HepG2 (cell line): ENCODE results near the gene TMEM9B. TPM values are rescaled to one million over a fixed set of nuclear protein-coding genes. Genes with fewer than 3 reads are reported as not detected.

Source experiments
- ATAC-seq: fragments of 200-7000 bp; cut with Tn5 transposase; 3 replicates; pipeline ENCODE4 v1.9.1; 2020; ENCODE audit warnings: mild to moderate bottlenecking, moderate library complexity
- BruUV-seq: library from RNA; stranded (reverse); fragments of 400-500 nt; replicated peaks from 2 replicates; lab custom pipeline; 2021; lab: Mats Ljungman, UMichigan
- CTCF ChIA-PET: fragments of 300-600 bp; formaldehyde crosslinking; extraction: SDS; loops from one replicate; lab custom pipeline; 2021; ENCODE audit warnings: low total read pairs, inconsistent platforms, low intra/inter-chr PET ratio; lab: Yijun Ruan, JAX
- POLR2A ChIA-PET: fragments of 350-600 bp; sonication (Branson Sonifier 250); formaldehyde crosslinking; loops from one replicate; lab custom pipeline; 2020; ENCODE audit warnings: antibody characterized with exemption, inconsistent platforms; lab: Yijun Ruan, JAX
- DNase-seq: peaks from one replicate; pipeline ENCODE4 v3.0.0-alpha.2; 2015; ENCODE audit warnings: low spot score
- FAIRE-seq: peaks from 3 replicates; lab custom pipeline; 2011; peaks lifted over from hg19 to GRCh38; lab: Jason Lieb, UNC
- H2AFZ ChIP-seq: one replicate; pipeline ENCODE4 v1.6.1; 2011; ENCODE audit warnings: low read length, inconsistent platforms
- H3K27ac ChIP-seq: fragments of 300-600 bp; 3 replicates; pipeline ENCODE4 v1.8.0; 2011; ENCODE audit warnings: mixed run types, mild to moderate bottlenecking, mixed read lengths, low read length, inconsistent platforms; ENCODE audit not compliant: insufficient read depth; ENCODE audit errors: extremely low read length
- H3K27me3 ChIP-seq, 2 experiments: fragments of 200-600 bp in 1 of 2; 2 replicates in 1 of 2; 3 replicates in 1 of 2; pipeline versions ENCODE4 v1.6.0 to v1.8.0; 2011; ENCODE audit warnings: low read length in 2 of 2, mild to moderate bottlenecking in 2 of 2, moderate library complexity in 2 of 2, inconsistent platforms in 1 of 2; ENCODE audit not compliant: insufficient read depth in 2 of 2, control insufficient read depth in 1 of 2
- H3K36me3 ChIP-seq, 2 experiments: fragments of 200-600 bp in 1 of 2; replicated peaks in 1 of 2; 2 replicates in 1 of 2; 3 replicates in 1 of 2; pipeline versions ENCODE4 v1.5.1 to v1.8.0; 2011; ENCODE audit warnings: low read length in 2 of 2, inconsistent platforms in 1 of 2; ENCODE audit not compliant: insufficient read depth in 2 of 2, control insufficient read depth in 1 of 2
- H3K4me1 ChIP-seq: 2 replicates; pipeline ENCODE4 v1.5.1; 2012; ENCODE audit warnings: low read length, inconsistent platforms; ENCODE audit not compliant: insufficient read depth
- H3K4me2 ChIP-seq: 2 replicates; pipeline ENCODE4 v1.6.0; 2011; ENCODE audit warnings: low read depth, low read length, inconsistent platforms
- H3K4me3 ChIP-seq, 3 experiments: fragments of 200-600 bp in 1 of 3; sonication (generic), shearing (Covaris generic) in 1 of 3; replicated peaks in 1 of 3; 2 replicates each; pipeline ENCODE4 v1.5.1; 2011 to 2016; ENCODE audit warnings: low read length in 3 of 3, inconsistent platforms in 2 of 3, low read depth in 2 of 3, mild to moderate bottlenecking in 2 of 3, control low read depth in 1 of 3, mixed read lengths in 1 of 3; ENCODE audit not compliant: insufficient read depth in 1 of 3
- H3K79me2 ChIP-seq: one replicate; pipeline ENCODE4 v1.6.1; 2011; ENCODE audit warnings: low read length, inconsistent platforms; ENCODE audit not compliant: insufficient read depth
- H3K9ac ChIP-seq: 2 replicates; pipeline ENCODE4 v1.6.0; 2011; ENCODE audit warnings: mild to moderate bottlenecking, low read depth, low read length, inconsistent platforms; ENCODE audit not compliant: insufficient read depth
- H3K9me3 ChIP-seq: 2 replicates; pipeline ENCODE4 v1.5.1; 2012; ENCODE audit warnings: mild to moderate bottlenecking, low read length
- H4K20me1 ChIP-seq: 2 replicates; pipeline ENCODE4 v1.6.0; 2011; ENCODE audit warnings: inconsistent platforms, mild to moderate bottlenecking, low read length, moderate library complexity; ENCODE audit not compliant: insufficient read depth
- HMGXB3 ChIP-seq: sonication (generic); formaldehyde crosslinking; IDR thresholded peaks from 2 replicates; pipeline ENCODE4 v1.4.0; 2020; ENCODE audit warnings: missing genetic modification reagents, borderline replicate concordance
- REPIN1 ChIP-seq: sonication (generic); formaldehyde crosslinking; IDR thresholded peaks from 2 replicates; pipeline ENCODE4 v1.8.0; 2022; ENCODE audit warnings: missing genetic modification reagents, low read depth, mild to moderate bottlenecking, borderline replicate concordance
- ZNF629 ChIP-seq: sonication (generic); formaldehyde crosslinking; conservative IDR thresholded peaks from 2 replicates; pipeline ENCODE4 v1.5.0; 2020; ENCODE audit warnings: missing genetic modification reagents
- WGBS: methylation state at CpG from one replicate; pipeline ENCODE4 v1.1.6; 2017; ENCODE audit warnings: low lambda C conversion rate; 5-methylcytosine and 5-hydroxymethylcytosine counted together
- in situ Hi-C: cut with HindIII; loops from 2 replicates; pipeline ENCODE4 v1.10.0; 2017; ENCODE audit warnings: low pct_unique_long_range_greater_than_20kb; ENCODE audit not compliant: extremely low pct_ligation_motif_present
- intact Hi-C: fragments of 100-400 bp; cut with micrococcal nuclease; formaldehyde crosslinking; loops from one replicate; pipeline ENCODE4 v1.10.0; 2022; ENCODE audit not compliant: unreplicated experiment
- polyA plus RNA-seq, 8 experiments: library from polyadenylated mRNA; depleted of rRNA in 3 of 8; stranded (reverse) in 7 of 8; unstranded in 1 of 8; fragments of >200 nt; fragmentation: Illumina TruSeq in 4 of 8; extraction: Trizol in 4 of 8; gene quantifications; 2 replicates each; pipeline versions ENCODE4 v1.2.1 to v1.2.3, GENCODE V29; 2011 to 2016; ENCODE audit warnings: low read depth in 4 of 8, missing spikeins in 1 of 8, mixed read lengths in 1 of 8; ENCODE audit not compliant: insufficient read depth in 1 of 8
- total RNA-seq, 5 experiments: library from RNA; depleted of rRNA; stranded (reverse); fragments of >200 nt; fragmentation: Illumina TruSeq; extraction: Trizol; gene quantifications; 2 replicates each; pipeline ENCODE4 v1.2.3, GENCODE V29; 2016; ENCODE audit warnings: low read depth in 1 of 5
- TF ChIP-seq, protein P1 (sequence below), 2 experiments: fragments of 450-650 bp in 1 of 2; sonication (generic) in 1 of 2; formaldehyde crosslinking; IDR thresholded peaks; 2 replicates each; pipeline versions ENCODE4 v1.5.0 to v1.8.0; 2020 to 2022; ENCODE audit warnings: mild to moderate bottlenecking in 1 of 2, missing genetic modification reagents in 1 of 2

Gene TMEM9B
- total and polyA plus RNA-seq, 2 of the 13 experiments (the other 11 are each of a cell fraction or from before 2014, with no cell fraction given), result 12.4 to 20.8 TPM

DNA sequence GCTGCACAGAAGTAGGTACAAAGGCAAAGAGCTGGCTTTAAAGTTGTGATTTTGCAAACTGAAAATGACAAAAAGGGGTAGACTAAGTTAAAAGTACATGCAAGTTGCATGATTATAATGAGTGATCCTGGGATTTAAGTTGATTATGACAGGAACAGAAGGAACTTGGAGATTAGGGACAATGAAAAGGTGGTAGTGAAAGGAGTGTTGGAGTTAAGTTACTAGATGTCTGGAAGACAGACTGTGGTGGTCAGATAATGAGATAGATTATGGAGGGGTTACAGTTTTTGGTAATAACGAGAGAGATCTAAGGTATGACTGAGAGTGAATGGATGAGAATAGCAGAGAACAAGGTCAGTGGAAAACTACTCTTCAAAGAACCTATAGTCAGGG, 7.7 kb upstream of the TMEM9B start:
- CTCF ChIA-PET, result no interaction called here
- H3K79me2 ChIP-seq, result no peaks in the 10 kb centered on the region
- TF ChIP-seq ZNF629 (CRISPR knock-in tag) (no peak), HMGXB3 (no peak), REPIN1 (no peak)
- TF ChIP-seq, protein P1, sequence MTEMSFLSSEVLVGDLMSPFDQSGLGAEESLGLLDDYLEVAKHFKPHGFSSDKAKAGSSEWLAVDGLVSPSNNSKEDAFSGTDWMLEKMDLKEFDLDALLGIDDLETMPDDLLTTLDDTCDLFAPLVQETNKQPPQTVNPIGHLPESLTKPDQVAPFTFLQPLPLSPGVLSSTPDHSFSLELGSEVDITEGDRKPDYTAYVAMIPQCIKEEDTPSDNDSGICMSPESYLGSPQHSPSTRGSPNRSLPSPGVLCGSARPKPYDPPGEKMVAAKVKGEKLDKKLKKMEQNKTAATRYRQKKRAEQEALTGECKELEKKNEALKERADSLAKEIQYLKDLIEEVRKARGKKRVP (CRISPR knock-in tag; IDR thresholded peaks at IDR 0.05), result no peak
- TF ChIP-seq, all 625 proteins: peak for 0
- Histone ChIP-seq H3K9ac (no peak overlapping the region), H4K20me1 (no peaks in the 10 kb centered on the region), H2AFZ (no peak overlapping the region), H3K27ac (no peak overlapping the region), H3K4me1 (no peaks in the 10 kb centered on the region), H3K9me3 (no peaks in the 10 kb centered on the region), H3K36me3 (no peaks in the 10 kb centered on the region), H3K27me3 (no peaks in the 10 kb centered on the region), H3K4me2 (no peak overlapping the region), H3K4me3 (no peak overlapping the region)
- POLR2A ChIA-PET, result no interaction called here
- DNase-seq (no peak), ATAC-seq (no peak), FAIRE-seq (no peak)
- intact Hi-C loops (no loop called here), in situ Hi-C loops (loop anchor here (25.0 kb wide), 1 partner anchor 285 kb away; the partner anchor contains the start of genes RPL27A and TRIM66)
- no TSS peak for BruUV-seq
- 61% methylated on average over 1 of the region's 1 CpG for WGBS
